Cardiac fibroblast (primary cell): ENCODE measurements around the gene ACP4.

Source experiments
- DNase-seq, 2 donors: peaks; one replicate each; pipeline versions ENCODE4 v3.0.0 to v3.0.0-alpha.2; 2010; ENCODE audit warnings: low read depth in 2 of 2
- H3K4me3 ChIP-seq, 2 donors: replicated peaks in 1 of 2; 1 replicate in 1 of 2; 2 replicates in 1 of 2; pipeline ENCODE4 v1.5.1; 2011; ENCODE audit warnings: low read depth in 2 of 2, low read length in 2 of 2, mild to moderate bottlenecking in 2 of 2, moderate library complexity in 1 of 2
- TF ChIP-seq, protein P1 (sequence below): IDR thresholded peaks from one replicate; pipeline ENCODE4 v1.5.1; 2011; ENCODE audit warnings: low read depth, mild to moderate bottlenecking, low read length, inconsistent platforms

ACP4 gene

DNA sequence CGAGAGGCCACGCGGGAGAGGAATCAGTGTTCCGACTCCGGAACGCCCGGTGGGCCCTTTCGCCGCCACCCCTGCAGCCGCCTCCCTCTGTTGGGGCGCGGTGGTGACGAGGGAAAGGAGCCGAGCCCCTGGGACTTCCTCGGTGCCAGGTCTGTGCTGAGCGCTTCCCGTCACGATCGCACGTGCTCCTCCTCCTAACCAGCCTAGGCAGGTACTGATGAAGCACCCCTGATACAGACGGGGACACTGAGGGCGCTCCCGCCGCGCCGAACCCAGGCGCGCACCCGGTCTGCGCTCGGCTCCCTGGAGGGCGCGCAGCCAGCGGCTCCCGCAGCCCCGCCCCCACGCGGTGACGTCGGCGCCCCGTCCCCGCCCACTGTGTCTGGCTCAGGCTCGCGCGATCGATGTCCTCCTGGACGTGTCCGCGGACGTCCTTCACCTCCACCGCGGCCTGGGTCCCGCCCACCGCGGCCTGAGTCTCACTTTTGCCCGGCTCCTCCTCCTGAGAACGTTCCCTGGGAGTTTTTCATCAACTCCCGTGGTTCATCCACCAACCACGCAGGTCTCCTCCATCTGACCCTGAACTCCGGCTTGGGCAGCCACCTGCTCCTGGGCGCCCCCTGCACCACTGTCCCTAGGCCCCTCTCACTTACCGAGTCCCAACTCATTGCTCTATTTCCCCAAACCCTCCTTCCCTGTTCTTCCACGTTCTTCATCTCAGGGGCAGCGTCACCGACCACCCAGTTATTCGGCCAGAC lies 45.7 kb downstream of the ACP4 start:
- peak overlapping the region; percentile 58 to 63 for H3K4me3 ChIP-seq
- TF ChIP-seq, protein P1, sequence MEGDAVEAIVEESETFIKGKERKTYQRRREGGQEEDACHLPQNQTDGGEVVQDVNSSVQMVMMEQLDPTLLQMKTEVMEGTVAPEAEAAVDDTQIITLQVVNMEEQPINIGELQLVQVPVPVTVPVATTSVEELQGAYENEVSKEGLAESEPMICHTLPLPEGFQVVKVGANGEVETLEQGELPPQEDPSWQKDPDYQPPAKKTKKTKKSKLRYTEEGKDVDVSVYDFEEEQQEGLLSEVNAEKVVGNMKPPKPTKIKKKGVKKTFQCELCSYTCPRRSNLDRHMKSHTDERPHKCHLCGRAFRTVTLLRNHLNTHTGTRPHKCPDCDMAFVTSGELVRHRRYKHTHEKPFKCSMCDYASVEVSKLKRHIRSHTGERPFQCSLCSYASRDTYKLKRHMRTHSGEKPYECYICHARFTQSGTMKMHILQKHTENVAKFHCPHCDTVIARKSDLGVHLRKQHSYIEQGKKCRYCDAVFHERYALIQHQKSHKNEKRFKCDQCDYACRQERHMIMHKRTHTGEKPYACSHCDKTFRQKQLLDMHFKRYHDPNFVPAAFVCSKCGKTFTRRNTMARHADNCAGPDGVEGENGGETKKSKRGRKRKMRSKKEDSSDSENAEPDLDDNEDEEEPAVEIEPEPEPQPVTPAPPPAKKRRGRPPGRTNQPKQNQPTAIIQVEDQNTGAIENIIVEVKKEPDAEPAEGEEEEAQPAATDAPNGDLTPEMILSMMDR = no peak
- DNase-seq = peak; percentile 58 to 60

DNA sequence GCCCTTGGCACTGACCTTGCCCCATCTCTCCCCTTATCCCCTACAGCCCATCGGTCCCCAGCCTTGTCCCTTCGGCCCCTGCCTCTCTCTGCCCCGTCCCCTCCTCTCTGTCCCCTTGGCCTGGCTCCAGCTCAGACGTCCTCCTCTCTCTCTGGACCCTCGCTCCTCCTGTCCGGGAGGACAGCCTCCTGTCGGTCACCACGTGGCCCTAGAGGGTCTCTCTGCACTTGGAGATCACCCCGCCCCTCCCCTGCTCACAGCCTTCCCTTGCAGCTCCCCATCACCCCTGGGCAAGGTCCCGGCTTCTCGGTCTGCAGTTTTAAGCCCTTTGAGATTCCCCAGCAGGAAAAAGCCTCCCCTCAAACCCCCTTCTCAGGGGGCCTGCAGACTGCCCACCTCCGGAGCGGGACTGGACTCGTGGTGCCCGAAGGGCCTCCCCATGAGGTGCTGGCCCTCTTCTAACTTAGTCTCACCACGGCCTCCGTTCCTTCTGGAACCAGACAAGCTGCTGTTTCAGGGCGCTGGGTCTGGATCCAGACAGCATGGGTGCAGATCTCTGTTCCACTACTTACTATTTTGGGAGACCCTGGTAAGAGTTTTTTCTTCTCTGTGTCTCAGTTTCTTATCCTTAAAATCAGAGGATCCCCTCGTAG lies 46.5 kb downstream of the ACP4 start:
- no peak for DNase-seq
- TF ChIP-seq, protein P1 = no peak
- no peak overlapping the region for H3K4me3 ChIP-seq

DNA sequence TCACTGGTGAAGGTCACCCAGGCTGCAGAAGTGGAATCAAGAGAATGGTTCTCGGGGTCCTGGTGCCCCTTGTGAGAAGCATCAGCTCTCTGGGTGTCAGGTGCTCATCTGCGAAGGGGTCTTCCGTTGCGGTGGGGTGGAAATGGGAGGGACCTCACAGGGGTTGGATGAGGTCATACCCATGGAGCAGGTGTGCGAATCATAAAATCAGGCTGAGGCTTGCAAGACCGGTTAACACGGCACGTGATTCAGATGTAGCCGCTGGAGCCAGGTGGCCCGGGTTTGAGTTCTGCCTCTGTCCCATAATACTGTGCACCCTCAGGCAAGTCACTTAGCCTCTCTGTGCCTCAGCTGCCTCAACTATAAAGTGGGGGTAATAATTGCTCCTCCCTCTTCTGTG lies 47.1 kb downstream of the ACP4 start:
- TF ChIP-seq, protein P1 = no peak
- H3K4me3 ChIP-seq = no peak overlapping the region
- DNase-seq = no peak

- peak in 1 of 2 donors; percentile 10 for DNase-seq
- TF ChIP-seq, protein P1 = no peak
- no peak overlapping the region for H3K4me3 ChIP-seq
These were observed 48.0 kb downstream of the ACP4 start for GRCh38 chr19:50838239-50838638.

DNA sequence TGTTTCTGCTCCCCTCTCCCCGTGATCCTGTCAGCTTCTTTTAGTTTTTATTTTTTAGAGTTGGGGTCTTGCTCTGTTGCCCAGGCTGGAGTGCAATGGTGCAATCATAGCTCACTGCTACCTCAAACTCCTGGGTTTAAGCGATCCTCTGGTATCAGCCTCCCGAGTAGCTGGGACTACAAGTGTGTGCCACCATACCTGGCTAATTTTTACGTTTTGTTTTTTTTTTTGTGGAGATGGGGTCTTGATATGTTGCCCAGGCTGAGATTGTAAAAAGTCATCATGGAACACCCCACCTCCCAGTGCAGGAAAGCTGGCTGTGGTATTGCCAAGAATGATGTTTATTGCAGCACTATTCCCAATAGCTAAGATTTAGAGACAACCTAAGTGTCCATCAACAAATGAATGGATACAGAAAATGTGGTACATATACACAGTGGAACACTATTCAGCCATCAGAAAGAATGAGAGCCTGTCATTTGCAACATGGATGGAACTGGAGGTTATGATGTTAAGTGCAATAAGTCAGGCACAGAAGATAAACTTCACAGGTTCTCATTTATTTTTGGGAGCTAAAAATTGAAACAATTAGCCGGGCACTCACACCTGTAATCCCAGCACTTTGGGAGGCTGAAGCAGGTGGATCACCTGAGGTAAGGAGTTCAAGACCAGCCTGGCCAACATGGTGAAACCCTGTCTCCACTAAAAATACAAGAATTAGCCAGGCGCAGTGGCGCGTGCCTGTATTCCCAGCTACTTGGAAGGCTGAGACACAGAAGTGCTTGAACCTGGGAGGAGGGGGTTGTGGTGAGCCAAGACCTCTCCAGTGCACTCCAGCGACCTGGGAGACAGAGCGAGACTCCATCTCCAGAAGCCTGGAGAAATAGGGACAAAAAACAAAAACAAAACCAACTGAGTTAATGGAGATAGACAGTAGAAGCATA lies 49.8 kb downstream of the ACP4 start:
- no peak for DNase-seq
- no peak overlapping the region for H3K4me3 ChIP-seq
- TF ChIP-seq, protein P1 = no peak

GRCh38 chr19:50842130-50842529 lies 51.9 kb downstream of the ACP4 start:
- H3K4me3 ChIP-seq = no peak overlapping the region
- DNase-seq = no peak
- TF ChIP-seq, protein P1 = no peak
